AG04450 (cell line): ENCODE results near the gene HECA. TPM values are rescaled to one million over a fixed set of nuclear protein-coding genes. Genes with fewer than 3 reads are reported as not detected.

Experiments used
- CTCF ChIA-PET: fragments of 300-600, 350-600 bp; formaldehyde crosslinking; extraction: SDS; loops from one replicate; lab custom pipeline; 2022; ENCODE audit warnings: antibody characterized with exemption, inconsistent platforms; lab: Charles Lee
- POLR2A ChIA-PET: fragments of 350-600 bp; formaldehyde crosslinking; extraction: SDS; loops from one replicate; lab custom pipeline; 2021; ENCODE audit warnings: antibody characterized with exemption, inconsistent platforms; lab: Yijun Ruan, JAX
- DNase-seq: peaks from one replicate; pipeline ENCODE4 v3.0.0-alpha.2; 2011; ENCODE audit warnings: low read depth, low spot score
- H3K27ac ChIP-seq: one replicate; pipeline ENCODE4 v1.5.1; 2012; ENCODE audit warnings: low read depth, low read length, control low read depth
- H3K27me3 ChIP-seq: one replicate; pipeline ENCODE4 v1.6.0; 2012; ENCODE audit warnings: low read length; ENCODE audit not compliant: control insufficient read depth, insufficient read depth
- H3K4me3 ChIP-seq: 2 replicates; pipeline ENCODE4 v1.5.1; 2011; ENCODE audit warnings: mild to moderate bottlenecking, low read depth, low read length, control low read depth
- H3K9me3 ChIP-seq: 2 replicates; pipeline ENCODE4 v1.5.1; 2012; ENCODE audit warnings: low read length; ENCODE audit not compliant: control insufficient read depth, insufficient read depth
- polyA plus RNA-seq: library from polyadenylated mRNA; depleted of rRNA; stranded (reverse); fragments of >200 nt; gene quantifications from 2 replicates; pipeline ENCODE4 v1.2.3, GENCODE V29; 2011
- TF ChIP-seq, protein P1 (sequence below): IDR thresholded peaks from 2 replicates; pipeline ENCODE4 v1.5.1; 2011; ENCODE audit warnings: low read depth, low read length, control low read depth, inconsistent platforms

Gene HECA
- polyA plus RNA-seq, 1 experiment = 10.6 TPM

DNA sequence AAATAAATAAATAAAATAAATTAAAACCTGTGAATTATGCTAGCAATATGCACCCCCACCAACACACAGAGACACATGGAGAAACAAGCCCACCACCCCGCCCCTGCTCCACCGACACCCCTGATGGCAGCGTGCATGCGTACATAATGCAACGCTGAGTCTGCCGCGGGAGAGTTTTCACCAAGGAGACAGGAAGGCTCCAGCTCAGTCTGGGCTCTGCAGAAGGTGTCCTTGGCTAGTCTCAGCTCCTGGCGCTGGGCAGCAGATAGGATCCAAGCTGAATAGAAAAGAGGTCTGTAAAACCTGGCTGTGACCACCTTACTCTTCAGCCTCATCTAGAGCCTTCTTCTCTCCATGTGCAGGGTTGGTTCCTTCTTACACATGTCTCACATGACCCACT, 26.5 kb upstream of the HECA start:
- TF ChIP-seq, protein P1, sequence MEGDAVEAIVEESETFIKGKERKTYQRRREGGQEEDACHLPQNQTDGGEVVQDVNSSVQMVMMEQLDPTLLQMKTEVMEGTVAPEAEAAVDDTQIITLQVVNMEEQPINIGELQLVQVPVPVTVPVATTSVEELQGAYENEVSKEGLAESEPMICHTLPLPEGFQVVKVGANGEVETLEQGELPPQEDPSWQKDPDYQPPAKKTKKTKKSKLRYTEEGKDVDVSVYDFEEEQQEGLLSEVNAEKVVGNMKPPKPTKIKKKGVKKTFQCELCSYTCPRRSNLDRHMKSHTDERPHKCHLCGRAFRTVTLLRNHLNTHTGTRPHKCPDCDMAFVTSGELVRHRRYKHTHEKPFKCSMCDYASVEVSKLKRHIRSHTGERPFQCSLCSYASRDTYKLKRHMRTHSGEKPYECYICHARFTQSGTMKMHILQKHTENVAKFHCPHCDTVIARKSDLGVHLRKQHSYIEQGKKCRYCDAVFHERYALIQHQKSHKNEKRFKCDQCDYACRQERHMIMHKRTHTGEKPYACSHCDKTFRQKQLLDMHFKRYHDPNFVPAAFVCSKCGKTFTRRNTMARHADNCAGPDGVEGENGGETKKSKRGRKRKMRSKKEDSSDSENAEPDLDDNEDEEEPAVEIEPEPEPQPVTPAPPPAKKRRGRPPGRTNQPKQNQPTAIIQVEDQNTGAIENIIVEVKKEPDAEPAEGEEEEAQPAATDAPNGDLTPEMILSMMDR = no peak
- ChIA-PET POLR2A (no interaction called here), CTCF (no interaction called here)
- DNase-seq = no peak
- peaks cover 2% of the 10 kb centered on the region for H3K27me3 ChIP-seq
- no peaks in the 10 kb centered on the region for H3K9me3 ChIP-seq
- H3K27ac ChIP-seq = no peak overlapping the region
- H3K4me3 ChIP-seq = no peak overlapping the region

DNA sequence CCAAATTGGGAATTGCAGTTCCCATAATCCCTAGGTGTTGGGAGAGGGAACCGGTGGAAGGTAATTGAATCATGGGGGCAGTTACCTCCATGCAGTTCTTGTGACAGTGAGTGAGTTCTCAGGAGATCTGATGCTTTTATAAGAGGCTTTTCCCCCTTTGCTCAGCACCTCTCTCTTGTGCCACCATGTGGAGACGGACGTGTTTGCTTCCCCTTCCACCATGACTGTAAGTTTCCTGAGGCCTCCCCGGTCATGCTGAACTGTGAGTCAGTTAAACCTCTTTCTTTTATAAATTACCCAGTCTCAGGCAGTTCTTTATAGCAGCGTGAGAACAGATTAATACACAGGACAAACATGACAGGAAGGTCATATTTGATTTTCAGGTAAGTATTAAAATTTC, 25.3 kb upstream of the HECA start:
- TF ChIP-seq, protein P1 = peak; percentile 38
- peaks cover 8% of the 10 kb centered on the region for H3K27me3 ChIP-seq
- no peak overlapping the region for H3K4me3 ChIP-seq
- no peak overlapping the region for H3K27ac ChIP-seq
- H3K9me3 ChIP-seq = no peaks in the 10 kb centered on the region
- ChIA-PET CTCF (interaction anchor here (0.6 to 1.0 kb wide), 3 partner anchors 55 to 293 kb away, joined by 3 to 4 read pairs (median 3); no protein-coding TSS in a partner anchor), POLR2A (no interaction called here)
- DNase-seq = no peak

DNA sequence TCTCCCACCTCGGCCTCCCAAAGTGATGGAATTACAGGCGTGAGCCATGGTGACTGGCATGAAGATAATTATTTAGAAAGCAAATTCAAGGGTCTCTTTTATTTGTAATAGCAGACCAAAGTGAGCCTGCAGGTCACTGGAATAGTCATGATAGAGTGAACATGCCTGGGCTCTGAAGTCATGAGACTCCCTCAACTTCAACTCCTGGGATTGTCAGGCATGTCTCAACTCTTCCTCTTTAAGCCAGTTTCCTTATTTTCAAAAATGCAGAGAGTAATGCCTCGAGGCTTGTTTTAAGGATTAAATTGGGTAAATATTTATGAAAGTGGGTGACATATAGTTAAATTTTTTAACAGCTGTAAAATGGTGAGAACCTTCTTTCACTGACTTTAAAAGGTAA, 22.7 kb upstream of the HECA start:
- H3K27me3 ChIP-seq = peaks cover 19% of the 10 kb centered on the region
- TF ChIP-seq, protein P1 = no peak
- no peak overlapping the region for H3K27ac ChIP-seq
- ChIA-PET CTCF (no interaction called here), POLR2A (interaction anchor here (0.7 kb wide), 1 partner anchor 647 kb away, joined by 3 read pairs; no protein-coding TSS in a partner anchor)
- H3K9me3 ChIP-seq = no peaks in the 10 kb centered on the region
- no peak overlapping the region for H3K4me3 ChIP-seq
- DNase-seq = no peak

DNA sequence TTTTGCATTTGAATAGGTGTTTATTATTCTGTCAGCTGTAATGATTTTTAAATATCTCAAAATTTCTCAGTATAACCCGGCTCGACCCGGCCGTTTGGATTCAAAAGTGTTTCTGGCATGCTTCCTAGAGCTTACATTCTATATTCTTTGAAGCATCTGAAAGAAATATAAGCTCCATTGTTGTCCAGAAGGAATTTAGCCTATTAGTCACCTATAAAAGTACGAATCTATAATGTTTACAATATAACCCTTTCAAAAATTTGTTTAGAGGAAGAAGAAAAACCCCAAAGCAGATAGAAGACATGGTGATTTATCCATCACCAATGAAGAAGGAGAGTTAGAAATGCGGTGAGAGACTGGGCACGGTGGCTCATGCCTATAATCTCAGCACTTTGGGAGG, 22.3 kb upstream of the HECA start:
- Histone ChIP-seq H3K27me3 (peaks cover 19% of the 10 kb centered on the region), H3K9me3 (no peaks in the 10 kb centered on the region), H3K27ac (no peak overlapping the region), H3K4me3 (no peak overlapping the region)
- DNase-seq = no peak
- TF ChIP-seq, protein P1 = no peak
- ChIA-PET POLR2A (interaction anchor here (0.7 kb wide), 1 partner anchor 647 kb away, joined by 3 read pairs; no protein-coding TSS in a partner anchor), CTCF (no interaction called here)

DNA sequence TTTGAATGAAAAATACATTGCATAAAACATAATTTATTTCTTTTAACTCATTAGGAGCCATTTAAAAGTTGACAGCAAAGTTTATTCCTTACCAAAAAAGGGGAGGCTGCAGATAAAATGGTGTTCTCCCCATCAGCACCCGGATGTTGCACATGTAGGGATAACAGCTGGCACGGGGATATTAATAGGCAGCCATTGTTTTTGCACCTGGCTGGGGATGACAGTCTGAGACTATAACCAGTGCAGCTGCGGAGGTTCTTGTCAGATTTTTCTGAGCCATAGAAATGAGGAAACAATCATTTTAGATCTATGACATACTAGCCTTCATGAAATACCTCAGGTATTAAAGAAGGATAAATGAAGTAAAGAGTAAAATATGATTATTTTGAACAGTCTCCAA, 20.1 kb upstream of the HECA start:
- H3K27me3 ChIP-seq = peaks cover 19% of the 10 kb centered on the region
- TF ChIP-seq, protein P1 = no peak
- no peak overlapping the region for H3K4me3 ChIP-seq
- CTCF ChIA-PET = no interaction called here
- no peak for DNase-seq
- peaks cover 3% of the 10 kb centered on the region; the same call in 1 of the 2 replicates for H3K9me3 ChIP-seq
- no peak overlapping the region for H3K27ac ChIP-seq
- POLR2A ChIA-PET = no interaction called here
